GM12892 (cell line): ENCODE data around the gene SH3RF3.

Experiments
- POLR2A ChIP-seq: IDR thresholded peaks from 2 replicates; pipeline ENCODE4 v1.6.1; 2011; ENCODE audit warnings: low read depth, low read length, control low read depth
- POLR2AphosphoS5 ChIP-seq: IDR thresholded peaks from 2 replicates; pipeline ENCODE4 v1.6.1; 2011; ENCODE audit warnings: low read depth, low read length, control low read depth
- TAF1 ChIP-seq: IDR thresholded peaks from 2 replicates; pipeline ENCODE4 v1.6.1; 2011; ENCODE audit warnings: low read depth, mild to moderate bottlenecking, control low read depth, low read length, borderline replicate concordance

GRCh38 chr2:109270505-109271312 is 141.7 kb downstream of the SH3RF3 start:
- no peak for TF ChIP-seq POLR2A
- no peak for TF ChIP-seq POLR2AphosphoS5
- TF ChIP-seq TAF1: no peak
